ENCODE results near the gene HOXD9. TPM values are rescaled to one million over a fixed set of nuclear protein-coding genes. Genes with fewer than 3 reads are reported as not detected.

HOXD9 gene
- total and polyA plus RNA-seq, 2 of the 8 experiments (the other 6 are each of a cell fraction or from before 2014, with no cell fraction given), result not detected

- peak overlapping the region; percentile 1 to 54 (median 22); a peak in 5 of 8 replicates for H3K4me3 ChIP-seq (ENCODE audit: extremely low read depth in 1 of 4, insufficient read depth in 2 of 4, low read depth in 3 of 4, low read length in 4 of 4)
- no peak overlapping the region; the same call in 1 of the 2 replicates for H3K18ac ChIP-seq (ENCODE audit: extremely low read depth, low read length)
- no peaks in the 10 kb centered on the region for H3K79me2 ChIP-seq (ENCODE audit: control insufficient read depth in 1 of 2, insufficient read depth in 2 of 2, low read length in 2 of 2)
- no peaks in the 10 kb centered on the region for H3K79me1 ChIP-seq (ENCODE audit: low read depth, low read length)
- H2AK5ac ChIP-seq (ENCODE audit: low read depth, low read length), result no peak overlapping the region
- peak overlapping the region; percentile 14; the same call in 1 of the 2 replicates for H2BK5ac ChIP-seq (ENCODE audit: low read depth, low read length)
- 6% methylated on average over 16 of the region's 16 CpGs; no CpG with 5 or more reads in 1 of the 2 experiments for WGBS, 2 experiments (ENCODE audit: extremely low coverage in 1 of 2, insufficient coverage in 1 of 2, insufficient read length in 1 of 2, insufficient replicate concordance in 2 of 2, low coverage in 1 of 2, low lambda C conversion rate in 2 of 2, missing lambda C conversion rate in 1 of 2)
- H2BK120ac ChIP-seq (replicated peaks; ENCODE audit: low read depth, low read length), result no peak overlapping the region
- TF ChIP-seq SRF (IDR thresholded peaks at IDR 0.05; ENCODE audit: low read depth, low read length), result peak; percentile 42; the same call in 1 of the 2 replicates
- no peak for TF ChIP-seq E2F6 (IDR thresholded peaks at IDR 0.05)
- TF ChIP-seq RNF2 (IDR thresholded peaks at IDR 0.05; ENCODE audit: borderline replicate concordance, low read depth, low read length, missing control alignments, poor library complexity, severe bottlenecking), result peak; percentile 79
- no peak overlapping the region for H4K5ac ChIP-seq (ENCODE audit: insufficient read length, low read depth, low read length)
- peaks cover 79 to 98% (median 91%) of the 10 kb centered on the region in 4 experiments for H3K27me3 ChIP-seq (replicated peaks in 1 of 4; ENCODE audit: control insufficient read depth in 3 of 4, extremely low read depth in 1 of 4, insufficient read depth in 3 of 4, low read length in 3 of 4)
- H2BK20ac ChIP-seq (ENCODE audit: low read length), result no peak overlapping the region; the same call in 1 of the 2 replicates
- no peaks in the 10 kb centered on the region; a peak in 1 of 4 replicates for H3K9me3 ChIP-seq (ENCODE audit: insufficient read depth in 2 of 2, low read depth in 1 of 2, low read length in 1 of 2)
- CTCF ChIA-PET (ENCODE audit: partially characterized antibody), result interaction anchor here (0.9 to 6.5 kb wide), 17 partner anchors 8 to 845 kb away, joined by 3 to 130 read pairs (median 8); partner anchors contain the start of genes EVX2 and HOXD11
- no peak overlapping the region for H3K4ac ChIP-seq (replicated peaks; ENCODE audit: insufficient read length, low read depth, low read length)
- peaks cover 0 to 31% (median 18%) of the 10 kb centered on the region in 4 experiments; a peak in 6 of 7 replicates for H3K4me1 ChIP-seq (replicated peaks in 1 of 4; ENCODE audit: control insufficient read depth in 3 of 4, insufficient read depth in 4 of 4, low read length in 3 of 4)
- no peak overlapping the region for H2AFZ ChIP-seq (ENCODE audit: low read length)
- no peak overlapping the region for H2BK15ac ChIP-seq (ENCODE audit: low read length)
- peak overlapping the region; percentile 5 for H4K91ac ChIP-seq (replicated peaks; ENCODE audit: insufficient read length, low read length)
- H3K9ac ChIP-seq (replicated peaks in 1 of 4; ENCODE audit: extremely low read depth in 1 of 4, low read depth in 3 of 4, low read length in 3 of 4), result no peak overlapping the region
- H3K4me2 ChIP-seq (ENCODE audit: insufficient read depth in 1 of 2, low read depth in 2 of 2, low read length in 2 of 2), result peak overlapping the region; percentile 14 to 77
- POLR2A ChIA-PET (ENCODE audit: partially characterized antibody), result interaction anchor here (2.0 to 3.4 kb wide), 3 partner anchors 9 to 16 kb away, joined by 8 to 12 read pairs (median 8); partner anchors contain the start of gene HOXD11
- no peak overlapping the region for H3K56ac ChIP-seq (replicated peaks; ENCODE audit: insufficient read length, low read depth, low read length)
- no peak overlapping the region for H3K23ac ChIP-seq (ENCODE audit: insufficient read length)
- H4K20me1 ChIP-seq (replicated peaks in 1 of 2; ENCODE audit: control insufficient read depth in 1 of 2, insufficient read depth in 2 of 2, low read length in 2 of 2), result peaks cover 23 to 29% of the 10 kb centered on the region in 2 experiments
- H2BK12ac ChIP-seq (ENCODE audit: low read depth, low read length), result peak overlapping the region; percentile 12
- no peaks in the 10 kb centered on the region; a peak in 1 of 8 replicates for H3K36me3 ChIP-seq (ENCODE audit: control insufficient read depth in 2 of 4, insufficient read depth in 4 of 4, low read length in 3 of 4)
- peak in 1 of 2 experiments; percentile 53 for DNase-seq (ENCODE audit: low read depth in 1 of 2, low spot score in 2 of 2)
- no peak overlapping the region for H3K27ac ChIP-seq (ENCODE audit: low read depth, low read length)
- H3K23me2 ChIP-seq (ENCODE audit: low read depth, low read length), result peaks cover 6% of the 10 kb centered on the region
- H3K14ac ChIP-seq (ENCODE audit: insufficient read length), result no peak overlapping the region
- no peak overlapping the region for H4K8ac ChIP-seq (ENCODE audit: extremely low read depth, insufficient read depth, low read length)
- FAIRE-seq, result no peak
Observed at GRCh38 chr2:176096243-176096985, 26.1 kb upstream of the HOXD9 start.
